Effector CD4-positive, alpha-beta T cell (primary cell): ENCODE data around the gene ACKR3.
A peak's percentile ranks its signal among the peaks of the same experiment; 100 is the strongest.

ENCODE experiments used
- DNase-seq: peaks from one replicate; pipeline ENCODE4 v3.0.0-alpha.2; 2020
- total RNA-seq: gene quantifications from one replicate; lab custom pipeline; 2026; lab: John Stamatoyannopoulos, UW

ACKR3 gene
- total RNA-seq, result 5.4 reads per million, percentile 21 among the genes with 10 or more reads in this experiment

GRCh38 chr2:236569573-236569973, at the start of gene ACKR3:
ACKR3 (plus strand) TSS chr2:236569825; CDS start chr2:236580466, 10,641 bp downstream.
- DNase-seq, result peak; percentile 64

DNA sequence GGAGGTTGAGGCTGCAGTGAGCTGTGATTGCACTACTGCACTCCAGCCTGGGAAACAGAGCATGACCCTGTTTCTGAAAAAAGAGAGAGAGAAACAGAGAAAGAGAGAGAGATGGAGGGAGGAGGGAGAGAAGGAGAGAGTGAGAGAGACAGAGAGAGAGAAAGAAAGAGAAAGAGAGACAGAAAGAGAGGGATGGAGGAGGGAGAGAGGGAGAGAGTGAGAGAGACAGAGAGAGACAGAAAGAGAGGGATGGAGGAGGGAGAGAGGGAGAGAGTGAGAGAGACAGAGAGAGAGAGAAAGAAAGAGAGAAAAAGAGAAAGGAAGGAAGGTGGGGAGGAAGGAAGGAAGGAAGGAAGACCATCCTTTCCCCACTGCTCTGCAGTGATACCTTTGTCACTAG, 48.1 kb upstream of the ACKR3 start:
- DNase-seq, result no peak

DNA sequence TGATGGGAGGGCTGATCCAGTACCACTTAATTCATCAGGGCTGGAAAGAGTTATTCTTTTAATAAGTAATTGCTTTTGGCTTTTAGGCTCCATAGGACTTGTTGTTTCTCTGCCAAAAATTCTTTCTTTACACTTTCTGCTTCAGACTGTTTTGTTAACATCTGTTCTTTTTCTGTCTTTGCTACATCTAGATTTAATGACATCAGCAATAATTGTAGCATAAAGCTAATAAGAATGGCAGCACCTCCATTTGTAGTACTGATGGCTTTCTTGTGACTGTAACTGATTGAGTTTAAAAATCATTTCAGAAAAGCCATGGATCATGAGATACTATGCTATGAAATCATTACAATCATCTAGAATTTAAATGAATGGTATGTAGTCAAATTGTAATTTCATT, 46.4 kb upstream of the ACKR3 start:
- DNase-seq, result no peak

DNA sequence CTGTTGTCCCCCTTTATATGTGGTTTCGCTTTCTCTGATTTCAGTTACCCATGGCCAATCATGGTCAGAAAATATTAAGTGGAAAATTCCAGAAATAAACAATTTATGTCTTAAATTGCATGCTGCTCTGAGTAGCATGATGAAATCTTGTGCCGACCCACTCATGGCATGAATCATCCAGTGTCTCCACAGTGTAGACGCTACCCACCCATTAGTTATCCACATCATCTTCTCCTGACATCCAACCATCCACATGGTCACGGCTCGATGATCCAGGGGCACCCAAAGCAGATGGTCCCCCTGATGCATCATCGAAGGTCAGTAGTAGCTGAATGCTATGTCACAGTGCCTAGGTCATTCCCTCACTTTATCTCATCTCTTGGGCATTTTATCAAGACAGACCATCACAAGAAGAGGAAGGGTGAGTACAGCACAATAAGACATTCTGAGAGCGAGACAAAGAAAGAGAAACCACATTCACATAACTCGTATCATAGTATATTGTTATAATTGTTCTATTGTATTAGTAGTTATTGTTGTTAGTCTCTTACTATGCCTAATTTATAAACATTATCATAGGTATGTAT, 44.1 kb upstream of the ACKR3 start:
- DNase-seq, result no peak

DNA sequence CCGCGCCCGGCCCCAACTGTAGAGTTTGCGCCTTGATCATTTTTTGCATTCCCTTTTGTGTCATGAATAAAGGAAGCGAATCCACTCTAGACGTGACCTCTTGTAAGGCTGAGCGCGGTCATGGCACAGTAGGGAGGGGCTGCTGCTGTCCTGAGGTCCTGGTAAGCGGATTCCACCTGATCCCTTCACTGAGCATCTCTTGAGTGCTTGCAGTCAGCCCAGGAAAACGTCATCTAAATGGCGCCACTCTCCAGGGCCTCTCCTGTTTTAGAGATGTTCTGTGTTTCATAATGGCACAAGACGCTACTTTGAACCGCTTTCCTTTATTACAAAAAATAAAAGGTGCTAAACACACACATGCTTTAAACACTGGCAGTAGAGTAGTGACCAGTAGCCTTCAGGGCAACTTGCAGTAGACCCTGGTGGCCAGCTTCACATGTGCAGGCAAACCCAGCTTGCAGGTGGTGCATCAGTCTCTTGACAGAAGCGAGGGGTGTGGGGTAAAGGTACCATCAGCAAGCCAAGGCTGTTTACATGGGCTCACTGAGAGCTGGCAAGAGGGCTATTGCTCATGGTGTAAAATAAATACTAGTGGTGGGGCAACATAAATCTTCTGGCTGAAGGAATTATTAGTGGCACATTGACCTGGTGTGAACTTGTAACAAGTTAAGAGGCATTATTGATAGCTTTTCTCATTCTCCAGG, 43.0 kb upstream of the ACKR3 start:
- DNase-seq, result no peak

DNA sequence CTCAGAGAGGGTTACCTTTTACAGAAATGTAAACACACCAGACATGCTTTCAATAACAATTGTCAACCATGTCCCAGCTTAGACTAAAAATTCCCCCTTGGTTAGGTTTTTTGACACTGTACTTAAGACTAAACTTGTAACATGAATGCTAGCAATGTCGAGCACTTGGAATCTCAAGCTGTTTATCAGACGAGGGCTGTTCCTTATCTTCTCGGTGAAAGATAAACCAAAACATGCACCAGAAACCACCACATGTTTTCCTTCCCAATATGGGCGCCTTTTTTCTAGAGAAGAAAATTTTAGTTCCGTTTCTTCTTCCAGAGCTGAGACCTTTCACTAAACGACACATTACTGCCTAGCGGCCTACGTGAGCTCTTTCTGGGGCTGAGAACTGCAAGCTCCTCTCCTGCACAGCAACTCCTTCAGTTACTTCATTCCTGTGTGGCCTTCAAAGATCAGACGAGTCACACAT, 42.4 kb upstream of the ACKR3 start:
- no peak for DNase-seq

- DNase-seq, result no peak
These were observed 40.0 kb upstream of the ACKR3 start for GRCh38 chr2:236529606-236530005.

- DNase-seq, result no peak
These were observed 39.1 kb upstream of the ACKR3 start for GRCh38 chr2:236530512-236530911.

- no peak for DNase-seq
These were observed 38.4 kb upstream of the ACKR3 start for GRCh38 chr2:236531195-236531594.

DNA sequence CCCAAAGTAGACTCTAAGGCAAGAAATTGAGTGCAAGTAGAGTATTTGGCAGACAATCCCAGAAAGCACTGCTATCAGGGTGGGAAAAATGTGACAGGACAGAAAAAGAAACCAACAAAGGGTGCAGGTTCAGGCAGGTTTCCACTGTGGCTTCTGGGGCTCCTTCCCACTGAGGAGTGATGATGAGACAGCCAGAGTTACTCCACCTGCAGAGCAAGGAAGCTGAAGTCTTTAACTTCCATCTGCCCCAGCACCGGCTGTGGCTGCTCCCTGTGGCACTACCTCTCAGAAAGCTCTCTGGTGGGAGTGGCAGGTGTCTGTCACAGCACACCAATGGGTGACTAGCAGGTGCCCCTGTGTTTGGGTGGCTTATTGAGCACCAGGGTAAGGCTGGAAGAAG, 37.6 kb upstream of the ACKR3 start:
- DNase-seq, result no peak

- no peak for DNase-seq
These were observed 36.3 kb upstream of the ACKR3 start for GRCh38 chr2:236533343-236533742.

- no peak for DNase-seq
These were observed 34.6 kb upstream of the ACKR3 start for GRCh38 chr2:236535024-236535423.

DNA sequence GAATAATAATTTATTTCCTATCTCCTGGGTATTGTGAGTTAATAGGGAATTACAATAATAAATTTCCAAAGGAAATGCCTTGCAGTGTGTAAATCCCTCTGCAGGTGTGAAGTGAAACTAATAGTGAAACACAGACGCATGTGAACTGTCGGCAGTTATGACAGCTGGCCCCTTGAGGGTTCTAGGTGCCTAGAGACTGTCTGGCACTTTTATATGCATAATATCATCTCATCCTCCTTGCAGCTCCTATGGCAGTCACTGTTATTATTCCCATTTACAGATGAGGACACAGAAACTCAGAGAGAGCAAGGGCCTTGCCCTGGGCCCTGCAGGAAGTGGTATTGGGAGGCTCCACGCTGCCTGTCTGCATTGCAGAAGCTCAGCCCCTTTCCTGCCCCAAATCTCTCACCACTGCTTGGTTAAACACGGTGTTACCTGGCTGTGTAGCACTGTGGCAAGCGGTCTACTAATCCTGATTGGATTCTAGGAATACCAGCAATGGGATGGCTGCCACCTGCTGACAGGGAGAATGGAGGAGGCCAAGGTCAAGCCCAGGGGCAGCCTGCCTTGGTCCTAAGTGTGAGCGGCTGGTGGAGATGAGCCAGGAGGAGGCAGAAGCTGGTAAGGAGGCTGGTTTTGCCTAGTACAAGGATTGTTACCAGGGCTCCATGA, 32.8 kb upstream of the ACKR3 start:
- DNase-seq, result peak; percentile 44

DNA sequence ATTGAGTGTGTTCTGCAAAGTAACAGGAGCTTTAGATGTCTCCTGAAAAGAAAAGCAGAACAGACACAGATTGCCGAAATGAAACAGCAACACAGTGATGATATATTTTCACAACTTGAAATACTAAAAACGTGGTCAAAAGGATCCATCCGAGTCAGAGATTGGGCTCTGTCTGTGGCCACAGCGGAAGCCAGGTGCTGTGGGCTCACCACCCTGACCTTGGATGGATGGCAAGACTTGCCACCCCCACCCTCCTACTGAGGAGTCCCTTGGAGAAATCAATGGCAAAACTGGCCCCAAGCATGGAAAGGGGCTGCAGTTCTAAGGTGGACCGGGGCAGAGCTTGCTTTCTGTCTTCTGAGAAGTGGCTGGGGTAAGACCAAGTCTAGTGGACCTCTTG, 31.4 kb upstream of the ACKR3 start:
- DNase-seq, result no peak

GRCh38 chr2:236541008-236541562, 28.5 kb upstream of the ACKR3 start:
- no peak for DNase-seq

GRCh38 chr2:236544362-236544761, 25.3 kb upstream of the ACKR3 start:
- no peak for DNase-seq

GRCh38 chr2:236545248-236545658, 24.4 kb upstream of the ACKR3 start:
- DNase-seq, result no peak

DNA sequence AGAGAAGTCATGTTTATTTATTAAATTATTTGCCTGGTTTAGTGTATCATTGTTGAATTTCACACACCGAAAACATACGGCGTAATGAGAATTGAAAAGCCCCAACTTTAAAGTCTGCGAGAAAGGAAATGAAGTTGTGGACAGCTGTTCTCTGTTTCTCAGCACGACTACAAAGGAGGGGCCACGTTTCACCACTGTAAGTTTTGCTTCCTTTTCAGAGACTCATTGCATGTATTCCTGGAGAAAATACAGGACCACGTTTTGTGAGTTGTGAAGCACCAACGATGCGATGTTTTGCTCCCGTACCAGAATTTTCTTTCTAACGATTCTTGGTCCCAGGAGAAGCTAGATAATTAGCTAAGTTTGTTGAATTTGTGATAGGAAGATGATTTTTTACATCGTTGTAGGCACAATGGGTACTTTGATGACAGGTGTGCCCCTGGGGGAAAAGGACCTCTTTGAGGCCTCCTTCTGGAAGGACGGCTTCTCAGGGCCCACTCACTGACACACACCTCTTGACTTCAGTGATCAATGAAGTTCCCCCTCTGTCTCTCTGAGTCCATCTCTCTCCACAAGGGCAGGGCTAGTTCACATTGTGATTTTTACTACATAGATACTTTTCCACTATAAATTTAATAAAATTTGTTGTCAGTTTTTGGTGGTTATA, 23.7 kb upstream of the ACKR3 start:
- DNase-seq, result no peak

GRCh38 chr2:236546561-236547002, 23.0 kb upstream of the ACKR3 start:
- DNase-seq, result no peak

GRCh38 chr2:236547725-236548124, 21.9 kb upstream of the ACKR3 start:
- no peak for DNase-seq

GRCh38 chr2:236548179-236548921, 21.3 kb upstream of the ACKR3 start:
- DNase-seq, result no peak

GRCh38 chr2:236549165-236549564, 20.5 kb upstream of the ACKR3 start:
- no peak for DNase-seq
